GM12892 (cell line): ENCODE measurements around the gene ZNF501.

ENCODE experiments used
- POLR2A ChIP-seq: IDR thresholded peaks from 2 replicates; pipeline ENCODE4 v1.6.1; 2011; ENCODE audit warnings: low read depth, low read length, control low read depth
- POLR2AphosphoS5 ChIP-seq: IDR thresholded peaks from 2 replicates; pipeline ENCODE4 v1.6.1; 2011; ENCODE audit warnings: low read depth, low read length, control low read depth

GRCh38 chr3:44761101-44761423 lies 31.6 kb downstream of the ZNF501 start:
- TF ChIP-seq POLR2AphosphoS5 = no peak
- no peak for TF ChIP-seq POLR2A
